Neutrophil (primary cell): ENCODE results near the gene MDH1B.

ENCODE experiments used
- H3K27ac ChIP-seq: fragments of 200-600 bp; sonication (generic); 2 replicates; pipeline ENCODE4 v1.5.1; 2016; ENCODE audit warnings: mild to moderate bottlenecking, moderate library complexity
- H3K27me3 ChIP-seq: fragments of 200-600 bp; sonication (generic); 2 replicates; pipeline ENCODE4 v1.6.0; 2016; ENCODE audit warnings: mild to moderate bottlenecking
- H3K36me3 ChIP-seq: fragments of 200-600 bp; sonication (generic); 2 replicates; pipeline ENCODE4 v1.5.1; 2017
- H3K4me1 ChIP-seq, 2 experiments: fragments of 200-600 bp in 1 of 2; sonication (generic) in 1 of 2; 1 replicate in 1 of 2; 2 replicates in 1 of 2; pipeline versions ENCODE4 v1.5.1 to v1.6.1; 2013 to 2016; ENCODE audit warnings: low read depth in 1 of 2, low read length in 1 of 2, mild to moderate bottlenecking in 1 of 2, moderate library complexity in 1 of 2; ENCODE audit not compliant: control insufficient read depth in 1 of 2, insufficient read depth in 1 of 2
- H3K4me3 ChIP-seq, 2 experiments: fragments of 200-600 bp in 1 of 2; sonication (generic) in 1 of 2; 1 replicate in 1 of 2; 2 replicates in 1 of 2; pipeline ENCODE4 v1.5.1; 2013 to 2016; ENCODE audit warnings: low read depth in 1 of 2, low read length in 1 of 2, mild to moderate bottlenecking in 1 of 2, moderate library complexity in 1 of 2
- H3K9me3 ChIP-seq: fragments of 200-600 bp; sonication (generic); 2 replicates; pipeline ENCODE4 v1.5.1; 2016
- TF ChIP-seq, protein P1 (sequence below): fragments of 200-600 bp; sonication (generic); IDR thresholded peaks from 2 replicates; pipeline ENCODE4 v1.5.1; 2016; ENCODE audit warnings: antibody characterized with exemption

Gene MDH1B

DNA sequence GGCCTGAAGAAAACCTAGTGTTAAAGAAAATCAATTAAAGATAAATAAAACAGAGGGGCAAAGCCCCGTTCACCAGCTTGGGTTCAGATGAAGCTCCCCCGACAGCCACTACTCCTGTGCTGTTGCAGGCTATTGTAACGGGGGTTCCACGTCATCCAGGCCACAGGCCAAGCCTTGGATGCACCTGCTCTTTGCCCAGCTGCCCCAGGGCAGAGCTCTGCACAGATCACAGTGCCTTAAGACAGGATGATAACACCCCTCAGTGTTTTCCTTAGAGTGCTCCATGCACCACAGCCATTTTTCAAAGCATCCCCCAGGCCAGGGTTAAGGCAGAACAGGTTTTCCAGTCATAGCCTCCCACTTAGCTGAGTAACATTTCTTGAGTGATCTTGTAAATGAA lies 32.2 kb upstream of the MDH1B start:
- TF ChIP-seq, protein P1, sequence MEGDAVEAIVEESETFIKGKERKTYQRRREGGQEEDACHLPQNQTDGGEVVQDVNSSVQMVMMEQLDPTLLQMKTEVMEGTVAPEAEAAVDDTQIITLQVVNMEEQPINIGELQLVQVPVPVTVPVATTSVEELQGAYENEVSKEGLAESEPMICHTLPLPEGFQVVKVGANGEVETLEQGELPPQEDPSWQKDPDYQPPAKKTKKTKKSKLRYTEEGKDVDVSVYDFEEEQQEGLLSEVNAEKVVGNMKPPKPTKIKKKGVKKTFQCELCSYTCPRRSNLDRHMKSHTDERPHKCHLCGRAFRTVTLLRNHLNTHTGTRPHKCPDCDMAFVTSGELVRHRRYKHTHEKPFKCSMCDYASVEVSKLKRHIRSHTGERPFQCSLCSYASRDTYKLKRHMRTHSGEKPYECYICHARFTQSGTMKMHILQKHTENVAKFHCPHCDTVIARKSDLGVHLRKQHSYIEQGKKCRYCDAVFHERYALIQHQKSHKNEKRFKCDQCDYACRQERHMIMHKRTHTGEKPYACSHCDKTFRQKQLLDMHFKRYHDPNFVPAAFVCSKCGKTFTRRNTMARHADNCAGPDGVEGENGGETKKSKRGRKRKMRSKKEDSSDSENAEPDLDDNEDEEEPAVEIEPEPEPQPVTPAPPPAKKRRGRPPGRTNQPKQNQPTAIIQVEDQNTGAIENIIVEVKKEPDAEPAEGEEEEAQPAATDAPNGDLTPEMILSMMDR, result no peak
- Histone ChIP-seq H3K36me3 (no peaks in the 10 kb centered on the region), H3K27ac (peak overlapping the region; percentile 59)

DNA sequence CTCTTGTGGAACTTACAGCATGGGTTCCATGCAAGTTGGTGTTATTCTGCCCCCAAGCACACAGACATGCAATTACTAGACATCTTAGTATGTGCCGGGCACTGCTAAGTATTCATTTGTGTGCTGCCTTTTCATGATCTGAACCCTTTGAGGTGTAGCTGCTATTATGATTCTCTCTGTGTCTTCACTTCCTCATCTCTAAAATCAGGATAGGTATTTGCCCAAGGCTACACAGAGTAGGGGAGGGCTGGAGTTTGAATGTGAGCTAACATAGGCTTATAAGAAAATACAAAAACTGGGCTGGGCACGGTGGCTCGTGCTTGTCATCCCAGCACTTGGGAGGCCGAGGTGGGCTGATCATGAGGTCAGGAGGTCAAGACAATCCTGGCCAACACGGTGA lies 27.5 kb upstream of the MDH1B start:
- Histone ChIP-seq H3K27ac (no peak overlapping the region), H3K36me3 (peaks cover 35% of the 10 kb centered on the region), H3K9me3 (no peaks in the 10 kb centered on the region), H3K4me3 (no peak overlapping the region), H3K27me3 (no peaks in the 10 kb centered on the region), H3K4me1 (peaks cover 3 to 4% of the 10 kb centered on the region in 2 experiments)
- TF ChIP-seq, protein P1, result no peak

More for the DNA sequence above, 32.2 kb upstream of the MDH1B start:
- Histone ChIP-seq H3K4me3 (no peak overlapping the region), H3K27me3 (no peaks in the 10 kb centered on the region), H3K4me1 (peaks cover 38 to 39% of the 10 kb centered on the region in 2 experiments), H3K9me3 (no peaks in the 10 kb centered on the region)

DNA sequence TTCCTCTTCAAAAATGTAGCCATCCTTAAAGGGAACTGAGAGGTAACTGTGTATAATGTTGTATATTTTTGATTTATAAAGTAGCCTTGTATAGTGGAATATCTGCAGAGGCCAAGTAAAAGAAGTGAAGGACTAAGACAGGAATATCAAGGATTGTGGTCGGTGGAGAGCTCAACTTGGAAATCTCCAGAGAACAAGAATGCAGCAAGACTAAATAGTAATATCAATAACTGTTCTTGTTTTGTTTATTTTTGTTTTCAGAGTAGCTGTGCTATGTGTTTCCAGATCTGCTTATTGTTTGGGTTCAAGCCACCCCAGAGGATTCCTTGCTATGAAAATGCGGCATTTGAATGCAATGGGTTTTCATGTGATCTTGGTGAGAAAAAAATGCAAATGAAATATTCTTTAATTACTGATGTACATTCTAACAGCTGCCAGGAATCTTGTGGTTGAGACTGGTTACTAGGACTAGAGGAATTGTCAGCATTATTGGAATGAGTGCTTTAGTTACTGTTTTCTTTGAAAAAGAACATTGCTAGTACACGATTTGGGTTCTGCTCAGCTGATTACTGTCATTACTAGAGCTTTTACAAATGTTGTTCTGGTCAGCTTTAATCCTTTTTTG lies 25.3 kb upstream of the MDH1B start:
- Histone ChIP-seq H3K4me1 (no peaks in the 10 kb centered on the region), H3K36me3 (peaks cover 45% of the 10 kb centered on the region), H3K9me3 (no peaks in the 10 kb centered on the region), H3K27ac (no peak overlapping the region), H3K27me3 (no peaks in the 10 kb centered on the region), H3K4me3 (no peak overlapping the region)
- TF ChIP-seq, protein P1, result no peak

DNA sequence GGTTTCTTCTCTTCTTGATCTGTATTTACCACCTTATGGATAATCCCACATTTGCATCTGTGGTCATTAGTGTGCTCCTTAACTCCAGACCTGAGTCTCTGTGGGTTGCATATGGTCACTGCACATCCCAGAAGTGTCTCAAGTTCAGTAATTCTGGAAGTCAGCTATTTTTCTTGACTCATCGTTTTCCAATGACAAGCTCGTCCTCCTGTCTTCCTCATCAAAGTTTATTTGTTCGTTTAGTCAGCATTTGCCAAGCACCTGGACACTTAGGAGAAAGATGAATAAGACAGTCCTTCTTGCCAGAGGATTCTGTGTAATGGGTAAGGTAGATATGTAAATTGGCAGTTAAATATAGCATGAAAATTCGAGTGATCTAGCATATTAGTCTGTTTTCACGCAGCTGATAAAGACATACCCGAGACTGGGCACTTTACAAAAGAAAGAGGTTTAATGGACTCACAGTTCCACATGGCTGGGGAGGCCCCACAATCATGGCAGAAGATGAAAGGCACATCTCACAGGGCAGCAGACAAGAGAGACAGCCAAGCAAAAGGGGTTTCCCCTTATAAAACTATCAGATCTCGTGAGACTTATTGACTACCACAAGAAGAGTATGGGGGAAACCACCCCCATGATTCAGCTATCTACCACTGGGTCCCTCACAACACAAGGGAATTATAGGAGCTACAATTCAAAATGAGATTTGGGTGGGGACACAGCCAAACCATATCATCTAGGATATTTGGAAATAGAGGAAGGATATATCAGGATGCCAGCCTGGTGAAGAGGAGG lies 19.6 kb upstream of the MDH1B start:
- no peak overlapping the region for H3K27ac ChIP-seq
- peaks cover 27% of the 10 kb centered on the region for H3K36me3 ChIP-seq
- no peak overlapping the region for H3K4me3 ChIP-seq
- TF ChIP-seq, protein P1, result no peak
- no peaks in the 10 kb centered on the region for H3K4me1 ChIP-seq
- no peaks in the 10 kb centered on the region for H3K27me3 ChIP-seq
- H3K9me3 ChIP-seq, result no peaks in the 10 kb centered on the region

DNA sequence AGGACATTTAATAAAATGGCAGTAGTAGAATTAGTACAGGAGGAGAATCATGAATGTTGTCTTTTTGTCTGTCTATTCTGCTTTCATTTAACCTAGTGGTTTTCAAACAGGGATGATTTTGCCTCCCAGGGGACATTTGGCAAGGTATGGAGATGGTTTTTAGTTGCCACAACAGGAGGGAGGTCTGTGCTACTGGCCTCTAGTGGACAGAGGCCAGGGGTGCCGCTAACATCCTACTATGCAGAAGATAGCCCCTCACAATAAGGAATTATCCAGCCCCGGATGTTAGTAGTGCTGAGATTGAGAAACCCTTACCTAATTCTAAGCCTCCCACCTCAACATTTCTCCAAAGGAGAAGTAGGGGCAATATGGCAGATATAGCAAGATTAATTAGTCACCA lies 18.6 kb upstream of the MDH1B start:
- no peak overlapping the region for H3K4me3 ChIP-seq
- TF ChIP-seq, protein P1, result no peak

More for the DNA sequence above, 18.6 kb upstream of the MDH1B start:
- H3K36me3 ChIP-seq, result peaks cover 19% of the 10 kb centered on the region
- no peaks in the 10 kb centered on the region for H3K4me1 ChIP-seq
- H3K9me3 ChIP-seq, result no peaks in the 10 kb centered on the region
- H3K27ac ChIP-seq, result no peak overlapping the region
- H3K27me3 ChIP-seq, result no peaks in the 10 kb centered on the region
